ENCODE measurements around the gene ZNF778.
A peak's percentile ranks its signal among the peaks of the same experiment; 100 is the strongest.

GRCh38 chr16:89216315-89217137 is 977 bp upstream of the ZNF778 start:
- TF ChIP-seq CTCF (IDR thresholded peaks at IDR 0.05) (peak; percentile 58 to 82 (median 76)), POLR2A (IDR thresholded peaks at IDR 0.05) (no peak)

Measured in uterus (tissue), 2 donors.